Endothelial cell of umbilical vein (primary cell): Measurements from ENCODE around the gene PRKG1. TPM values are rescaled to one million over a fixed set of nuclear protein-coding genes. Genes with fewer than 3 reads are reported as not detected.

ENCODE experiments used
- BruUV-seq: library from RNA; stranded (reverse); fragments of 400-500 nt; replicated peaks from 2 replicates; lab custom pipeline; 2021; lab: Mats Ljungman, UMichigan
- CTCF ChIA-PET: fragments of 300-600, 350-600 bp; sonication (Branson Sonifier 250); formaldehyde crosslinking; loops from one replicate; lab custom pipeline; 2021; ENCODE audit warnings: antibody characterized with exemption, inconsistent platforms; lab: Charles Lee
- POLR2A ChIA-PET: fragments of 300-600, 350-600 bp; sonication (Branson Sonifier 250); formaldehyde crosslinking; loops from one replicate; lab custom pipeline; 2021; ENCODE audit warnings: antibody characterized with exemption, inconsistent platforms; lab: Charles Lee
- DNase-seq: peaks from one replicate; pipeline ENCODE4 v3.0.0-alpha.2; 2011; ENCODE audit warnings: low read depth, low spot score
- FAIRE-seq: peaks from 2 replicates; lab custom pipeline; 2011; peaks lifted over from hg19 to GRCh38; lab: Jason Lieb, UNC
- H2AFZ ChIP-seq: 2 replicates; pipeline ENCODE4 v1.6.0; 2012; ENCODE audit warnings: low read depth, low read length, control low read depth, inconsistent platforms
- H3K27ac ChIP-seq: 2 replicates; pipeline ENCODE4 v1.5.1; 2011; ENCODE audit warnings: low read depth, mild to moderate bottlenecking, control low read depth, low read length, moderate library complexity; ENCODE audit not compliant: insufficient read depth
- H3K27me3 ChIP-seq, 2 experiments: 2 replicates each; pipeline versions ENCODE4 v1.6.0 to v1.6.1; 2011; ENCODE audit warnings: low read length in 2 of 2, mixed read lengths in 1 of 2; ENCODE audit not compliant: control insufficient read depth in 2 of 2, insufficient read depth in 2 of 2
- H3K36me3 ChIP-seq, 2 experiments: 2 replicates in 1 of 2; 3 replicates in 1 of 2; pipeline ENCODE4 v1.5.1; 2011; ENCODE audit warnings: low read length in 2 of 2, mild to moderate bottlenecking in 1 of 2, moderate library complexity in 1 of 2; ENCODE audit not compliant: control insufficient read depth in 2 of 2, insufficient read depth in 2 of 2; ENCODE audit errors: extremely low read depth in 1 of 2
- H3K4me1 ChIP-seq: 3 replicates; pipeline ENCODE4 v1.5.1; 2011; ENCODE audit warnings: mild to moderate bottlenecking, low read length; ENCODE audit not compliant: control insufficient read depth, insufficient read depth; ENCODE audit errors: extremely low read depth
- H3K4me2 ChIP-seq: 2 replicates; pipeline ENCODE4 v1.6.1; 2011; ENCODE audit warnings: low read length, control low read depth, mixed read lengths; ENCODE audit not compliant: insufficient read depth
- H3K4me3 ChIP-seq, 3 experiments: fragments of 200-600 bp in 1 of 3; sonication (generic), shearing (Covaris generic) in 1 of 3; replicated peaks in 1 of 3; 2 replicates each; pipeline ENCODE4 v1.5.1; 2011 to 2016; ENCODE audit warnings: control low read depth in 3 of 3, low read length in 3 of 3, mild to moderate bottlenecking in 2 of 3, inconsistent platforms in 1 of 3, low read depth in 1 of 3, moderate library complexity in 1 of 3; ENCODE audit not compliant: insufficient read depth in 1 of 3
- H3K79me2 ChIP-seq: 2 replicates; pipeline ENCODE4 v1.6.0; 2012; ENCODE audit warnings: low read length, inconsistent platforms; ENCODE audit not compliant: control insufficient read depth, insufficient read depth
- H3K9ac ChIP-seq: replicated peaks from 2 replicates; pipeline ENCODE3; 2011; ENCODE audit warnings: low read length, control low read depth; ENCODE audit not compliant: insufficient read depth; ENCODE audit errors: extremely low read depth
- H3K9me1 ChIP-seq: replicated peaks from 3 replicates; pipeline ENCODE4 v1.6.0; 2011; ENCODE audit warnings: mild to moderate bottlenecking, low read length; ENCODE audit not compliant: control insufficient read depth, insufficient read depth; ENCODE audit errors: extremely low read depth
- H3K9me3 ChIP-seq: replicated peaks from 2 replicates; pipeline ENCODE4 v1.5.1; 2012; ENCODE audit warnings: low read length, inconsistent platforms; ENCODE audit not compliant: control insufficient read depth, insufficient read depth
- H4K20me1 ChIP-seq: replicated peaks from 2 replicates; pipeline ENCODE3; 2011; ENCODE audit warnings: mild to moderate bottlenecking, low read length; ENCODE audit not compliant: control insufficient read depth, insufficient read depth; ENCODE audit errors: extremely low read depth
- EZH2 ChIP-seq: IDR thresholded peaks from 2 replicates; pipeline ENCODE4 v1.6.1; 2012; ENCODE audit warnings: borderline replicate concordance, low read depth, mild to moderate bottlenecking, moderate library complexity, low read length, inconsistent platforms; ENCODE audit not compliant: severe bottlenecking
- GATA2 ChIP-seq: IDR thresholded peaks from 2 replicates; pipeline ENCODE4 v1.7.0; 2011; ENCODE audit warnings: low read depth, mild to moderate bottlenecking, moderate library complexity, mixed read lengths, low read length; ENCODE audit not compliant: insufficient read length, insufficient read depth
- dilution Hi-C: fragments of 300-500 bp; cut with MboI; formaldehyde crosslinking; loops from one replicate; pipeline ENCODE4 v1.15.0; 2019; ENCODE audit warnings: low sequenced_read_pairs; ENCODE audit not compliant: extremely low pct_ligation_motif_present
- intact Hi-C: fragments of 100-400 bp; cut with micrococcal nuclease; formaldehyde crosslinking; loops from one replicate; pipeline ENCODE4 v1.10.0; 2022
- polyA plus RNA-seq, 4 experiments: library from polyadenylated mRNA; depleted of rRNA in 3 of 4; stranded (reverse) in 3 of 4; unstranded in 1 of 4; fragments of >200 nt; gene quantifications; 2 replicates each; pipeline versions ENCODE4 v1.2.1 to v1.2.3, GENCODE V29; 2011 to 2012; ENCODE audit warnings: missing spikeins in 1 of 4
- total RNA-seq: library from RNA; stranded (reverse); gene quantifications from 2 replicates; pipeline ENCODE4 v1.2.3, GENCODE V29; 2021

PRKG1 gene
- total and polyA plus RNA-seq, 2 donors (not counting 3 experiments of a cell fraction or from before 2014, with no cell fraction given) = 0.01 to 0.18 TPM

- Histone ChIP-seq H4K20me1 (no peaks in the 10 kb centered on the region), H3K9ac (no peak overlapping the region), H3K27me3 (no peaks in the 10 kb centered on the region), H3K4me3 (no peak overlapping the region), H3K27ac (no peak overlapping the region), H3K4me2 (no peak overlapping the region), H2AFZ (no peak overlapping the region), H3K9me3 (no peaks in the 10 kb centered on the region), H3K79me2 (no peaks in the 10 kb centered on the region), H3K36me3 (no peaks in the 10 kb centered on the region), H3K4me1 (no peaks in the 10 kb centered on the region), H3K9me1 (no peaks in the 10 kb centered on the region)
- intact Hi-C loops = no loop called here
- TF ChIP-seq GATA2 = no peak
- CTCF ChIA-PET = no interaction called here
- dilution Hi-C loops = no loop called here
- FAIRE-seq (no peak), DNase-seq (no peak)
- POLR2A ChIA-PET = no interaction called here
- no TSS peak for BruUV-seq
Measured at GRCh38 chr10:51124852-51125251, 50.6 kb downstream of the PRKG1 start.

DNA sequence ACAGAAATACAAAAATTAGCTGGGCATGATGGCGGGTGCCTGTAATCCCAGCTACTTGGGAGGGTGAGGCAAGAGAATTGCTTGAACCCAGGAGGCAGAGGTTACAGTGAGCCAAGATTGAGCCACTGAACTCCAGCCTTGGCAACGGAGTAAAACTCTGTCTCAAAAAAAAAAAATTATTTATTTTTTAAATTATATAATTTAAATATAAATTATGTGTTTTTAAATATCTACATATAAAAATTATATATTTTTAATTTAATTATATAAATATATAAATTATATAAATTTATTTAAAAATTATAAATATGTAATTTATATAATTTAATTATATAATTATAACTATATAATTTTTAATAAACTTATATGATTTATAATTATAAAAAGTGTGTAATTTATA, 51.2 kb downstream of the PRKG1 start:
- Histone ChIP-seq H3K27me3 (no peaks in the 10 kb centered on the region), H3K4me1 (no peaks in the 10 kb centered on the region), H4K20me1 (no peaks in the 10 kb centered on the region), H3K27ac (no peak overlapping the region), H3K4me2 (no peak overlapping the region), H3K36me3 (no peaks in the 10 kb centered on the region), H3K9me1 (no peaks in the 10 kb centered on the region), H3K4me3 (no peak overlapping the region), H3K9ac (no peak overlapping the region), H3K79me2 (no peaks in the 10 kb centered on the region), H2AFZ (no peak overlapping the region), H3K9me3 (no peaks in the 10 kb centered on the region)
- no peak for FAIRE-seq
- intact Hi-C loops = no loop called here
- ChIA-PET CTCF (no interaction called here), POLR2A (no interaction called here)
- BruUV-seq = no TSS peak
- dilution Hi-C loops = no loop called here
- TF ChIP-seq EZH2 = no peak
- no peak for DNase-seq
